Adrenal gland (tissue), 12 donors: ENCODE data around the gene RUNX1. TPM values are rescaled to one million over a fixed set of nuclear protein-coding genes. Genes with fewer than 3 reads are reported as not detected.

Experiments used
- DNase-seq, 7 donors: peaks; one replicate each; pipeline ENCODE4 v3.0.0-alpha.2; 2019 to 2020
- H3K27ac ChIP-seq, 5 donors: fragments of 200-600 bp; sonication (generic) in 4 of 5; 1 replicate in 3 of 5; 2 replicates in 2 of 5; pipeline versions ENCODE4 v1.5.1 to v1.8.0; 2016 to 2020; ENCODE audit warnings: mild to moderate bottlenecking in 1 of 5
- H3K27me3 ChIP-seq: fragments of 200-600 bp; 2 replicates; pipeline ENCODE4 v1.8.0; 2021
- H3K36me3 ChIP-seq, 2 donors: fragments of 200-600 bp; replicated peaks in 1 of 2; 1 replicate in 1 of 2; 2 replicates in 1 of 2; pipeline versions ENCODE4 v1.5.1 to v1.8.0; 2018 to 2022
- H3K4me1 ChIP-seq, 2 donors: fragments of 200-600 bp; replicated peaks in 1 of 2; 1 replicate in 1 of 2; 2 replicates in 1 of 2; pipeline versions ENCODE4 v1.5.1 to v1.8.0; 2018 to 2021
- H3K4me3 ChIP-seq, 4 donors: fragments of 200-600 bp; sonication (generic) in 3 of 4; one replicate each; pipeline ENCODE4 v1.5.1; 2016 to 2018
- H3K9me3 ChIP-seq, 3 donors: fragments of 200-600 bp; sonication (generic) in 1 of 3; replicated peaks in 1 of 3; 1 replicate in 2 of 3; 2 replicates in 1 of 3; pipeline versions ENCODE4 v1.5.1 to v1.8.0; 2016 to 2021
- POLR2A ChIP-seq, 2 donors: fragments of 450-650 bp; IDR thresholded peaks; one replicate each; pipeline ENCODE4 v1.6.1; 2017; ENCODE audit warnings: antibody characterized with exemption in 2 of 2, mild to moderate bottlenecking in 2 of 2, moderate library complexity in 1 of 2
- WGBS, 4 donors: extraction: QIAGEN DNeasy Blood & Tissue Kit in 2 of 4; methylation state at CpG; one replicate each; pipeline versions ENCODE4 v1.1.5 to v1.1.7; 2013 to 2017; 5-methylcytosine and 5-hydroxymethylcytosine counted together
- intact Hi-C, 2 donors: fragments of 100-400 bp; cut with DNase I; formaldehyde crosslinking; loops; one replicate each; pipeline versions ENCODE4 v1.14.1 to v1.15.0; 2022 to 2023
- polyA plus RNA-seq, 3 donors: library from polyadenylated mRNA; stranded (reverse); fragments of 200-250 nt in 2 of 3; fragments of 350-450 nt in 1 of 3; fragmentation: Illumina TruSeq in 1 of 3; extraction: RNeasy Lipid Tissue Mini Kit (QIAGEN cat#74804) in 1 of 3; gene quantifications; one replicate each; pipeline ENCODE4 v1.2.3, GENCODE V29; 2013 to 2014
- total RNA-seq, 9 donors: library from RNA; depleted of rRNA in 4 of 9; stranded (reverse); fragments of >200 nt in 4 of 9; fragments of 120-200 nt in 1 of 9; fragmentation: NEBNext Ultra II Directional in 1 of 9; extraction: Animal tissue kit (Norgen Biotek cat#: 25700) in 1 of 9; gene quantifications; one replicate each; pipeline versions ENCODE4 v1.1.0 to v1.2.4, GENCODE V29; 2013 to 2023
- TF ChIP-seq, protein P1 (sequence below), 6 experiments: fragments of 450-650 bp in 4 of 6; fragments of 200-600 bp in 2 of 6; sonication (generic) in 1 of 6; IDR thresholded peaks; 1 replicate in 5 of 6; 2 replicates in 1 of 6; pipeline versions ENCODE4 v1.5.1 to v1.8.0; 2016 to 2021; ENCODE audit warnings: antibody characterized with exemption in 6 of 6, mild to moderate bottlenecking in 2 of 6, moderate library complexity in 1 of 6
- donor health status: healthy with polysubstance abuse.
- donor health status: Bipolar disorder and iron deficiency.
- donor health status: DM: yes; HTN: yes; CAD: no.
- donor health status: DM: no; HTN: no; CAD: no.
- donor health status: DM: no; HTN: no; CAD: no.
- donor health status: DM: yes; HTN: yes; CAD: no.

RUNX1 gene
- total and polyA plus RNA-seq, 12 donors: 0.83 to 27.2 (median 8.2) TPM

DNA sequence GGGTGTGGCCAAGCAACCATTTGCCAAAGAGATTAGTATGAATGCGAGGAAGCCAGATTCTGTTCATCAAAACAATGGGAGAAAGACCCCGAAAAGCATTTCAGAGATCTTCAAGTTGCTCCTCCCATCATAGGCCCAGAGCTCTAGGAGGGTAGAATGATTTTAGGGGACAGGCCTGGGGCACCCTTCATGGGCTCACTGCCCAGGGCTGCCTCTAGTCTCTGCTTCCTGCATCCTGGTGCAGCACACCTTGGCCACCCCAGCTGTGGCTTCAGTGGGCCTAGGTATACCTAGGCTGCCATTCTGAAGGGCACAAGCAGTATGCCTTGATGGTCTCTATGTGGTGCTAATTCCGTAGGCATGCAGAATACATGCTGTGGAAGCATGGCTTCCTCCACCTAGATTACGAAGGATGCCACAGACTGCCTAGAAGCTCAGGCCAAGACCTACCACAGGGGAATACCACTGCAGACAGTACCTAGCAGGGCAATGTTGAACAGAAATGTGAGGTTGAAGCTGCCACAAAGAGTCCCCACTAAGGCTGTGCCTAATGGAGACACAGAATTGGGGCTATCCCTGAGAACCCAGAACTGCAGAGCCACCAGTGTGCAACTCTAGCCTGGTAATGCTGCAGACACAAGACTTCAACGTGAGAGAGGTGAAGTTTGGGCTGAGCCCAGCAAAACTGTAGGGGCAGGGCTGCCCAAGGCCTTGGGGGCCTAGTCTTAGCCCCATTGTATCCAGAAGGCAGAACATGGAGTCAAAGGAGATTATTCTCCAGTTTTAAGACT, 221.5 kb downstream of the RUNX1 start:
- H3K4me3 ChIP-seq: no peak overlapping the region
- TF ChIP-seq, protein P1, sequence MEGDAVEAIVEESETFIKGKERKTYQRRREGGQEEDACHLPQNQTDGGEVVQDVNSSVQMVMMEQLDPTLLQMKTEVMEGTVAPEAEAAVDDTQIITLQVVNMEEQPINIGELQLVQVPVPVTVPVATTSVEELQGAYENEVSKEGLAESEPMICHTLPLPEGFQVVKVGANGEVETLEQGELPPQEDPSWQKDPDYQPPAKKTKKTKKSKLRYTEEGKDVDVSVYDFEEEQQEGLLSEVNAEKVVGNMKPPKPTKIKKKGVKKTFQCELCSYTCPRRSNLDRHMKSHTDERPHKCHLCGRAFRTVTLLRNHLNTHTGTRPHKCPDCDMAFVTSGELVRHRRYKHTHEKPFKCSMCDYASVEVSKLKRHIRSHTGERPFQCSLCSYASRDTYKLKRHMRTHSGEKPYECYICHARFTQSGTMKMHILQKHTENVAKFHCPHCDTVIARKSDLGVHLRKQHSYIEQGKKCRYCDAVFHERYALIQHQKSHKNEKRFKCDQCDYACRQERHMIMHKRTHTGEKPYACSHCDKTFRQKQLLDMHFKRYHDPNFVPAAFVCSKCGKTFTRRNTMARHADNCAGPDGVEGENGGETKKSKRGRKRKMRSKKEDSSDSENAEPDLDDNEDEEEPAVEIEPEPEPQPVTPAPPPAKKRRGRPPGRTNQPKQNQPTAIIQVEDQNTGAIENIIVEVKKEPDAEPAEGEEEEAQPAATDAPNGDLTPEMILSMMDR (IDR thresholded peaks at IDR 0.05): no peak
- TF ChIP-seq POLR2A (IDR thresholded peaks at IDR 0.05): no peak
- H3K27me3 ChIP-seq: no peaks in the 10 kb centered on the region
- peaks cover 0 to under 1% of the 10 kb centered on the region in 2 donors for H3K36me3 ChIP-seq
- peak overlapping the region in 1 of 5 donors; percentile 61 for H3K27ac ChIP-seq
- DNase-seq: peak in 2 of 7 donors; percentile 13 to 25
- H3K9me3 ChIP-seq: no peaks in the 10 kb centered on the region
- intact Hi-C loops: no loop called here
- peaks cover 0 to 5% of the 10 kb centered on the region in 2 donors for H3K4me1 ChIP-seq
- 85 to 91% (median 88%) methylated on average over 3 to 5 of the region's 5 CpGs for WGBS, 4 donors

DNA sequence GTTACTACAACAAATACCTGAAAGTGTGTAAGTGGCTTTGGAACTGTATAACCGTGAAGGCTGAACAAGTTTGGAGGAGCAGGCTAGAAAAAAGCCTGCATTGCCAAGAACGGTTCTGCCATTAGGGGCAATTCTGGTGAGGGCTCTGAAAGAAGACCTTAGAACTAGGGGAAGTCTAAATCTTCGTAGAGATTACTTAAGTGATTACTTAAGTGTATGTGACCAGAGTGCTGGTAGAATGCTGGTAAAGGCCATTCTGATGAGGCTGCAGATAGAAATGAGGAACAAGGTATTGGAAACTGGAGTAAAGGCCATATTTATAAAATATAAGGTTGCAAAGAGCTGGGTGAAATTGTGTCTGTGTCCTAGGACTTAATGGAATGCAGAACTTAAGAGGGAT, 222.3 kb downstream of the RUNX1 start:
- H3K36me3 ChIP-seq: no peaks in the 10 kb centered on the region
- intact Hi-C loops: no loop called here

DNA sequence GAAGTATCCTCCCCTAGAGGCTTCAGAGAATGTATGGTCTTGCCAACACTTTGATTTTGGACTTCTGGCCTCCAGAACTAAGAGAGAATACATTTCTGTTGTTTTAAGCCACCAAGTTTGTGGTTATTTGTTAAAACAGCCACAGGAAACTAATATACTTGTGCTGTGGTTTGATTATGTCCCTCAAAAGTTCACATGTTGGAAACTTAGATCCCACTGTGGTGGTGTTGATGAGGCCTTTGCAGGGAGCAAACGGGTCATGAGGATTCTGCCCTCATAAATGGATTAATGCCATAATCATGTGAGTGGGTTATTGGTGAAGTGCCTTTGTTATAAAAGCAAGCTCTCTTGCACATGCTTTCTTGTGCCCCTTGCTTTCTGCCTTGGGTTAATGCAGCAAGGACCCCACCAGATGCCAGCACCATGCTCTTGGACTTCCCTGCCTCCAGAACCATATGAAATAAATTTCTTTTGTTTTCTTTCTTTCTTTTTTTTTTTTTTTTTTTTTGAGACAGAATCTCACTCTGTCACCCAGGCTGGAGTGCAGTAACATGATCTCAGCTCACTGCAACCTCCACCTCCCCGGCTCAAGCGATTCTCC, 223.1 kb downstream of the RUNX1 start:
- intact Hi-C loops: no loop called here
- Histone ChIP-seq H3K4me1 (peaks cover 0 to 5% of the 10 kb centered on the region in 2 donors), H3K9me3 (no peaks in the 10 kb centered on the region), H3K27ac (no peak overlapping the region), H3K27me3 (no peaks in the 10 kb centered on the region), H3K4me3 (no peak overlapping the region), H3K36me3 (no peaks in the 10 kb centered on the region)
- TF ChIP-seq, protein P1 (IDR thresholded peaks at IDR 0.05): no peak
- no peak for TF ChIP-seq POLR2A (IDR thresholded peaks at IDR 0.05)
- peak in 2 of 7 donors; percentile 1 to 10 for DNase-seq
- WGBS, 4 donors: 76 to 96% (median 88%) methylated on average over 3 of the region's 3 CpGs

More for the DNA sequence above, 222.3 kb downstream of the RUNX1 start:
- DNase-seq: peak in 2 of 7 donors; percentile 10 to 13
- H3K4me3 ChIP-seq: no peak overlapping the region
- H3K27ac ChIP-seq: peak overlapping the region in 1 of 5 donors; percentile 27
- no peak for TF ChIP-seq POLR2A (IDR thresholded peaks at IDR 0.05)
- TF ChIP-seq, protein P1 (IDR thresholded peaks at IDR 0.05): no peak
- WGBS, 4 donors: 70 to 91% (median 76%) methylated on average over 3 of the region's 3 CpGs
- no peaks in the 10 kb centered on the region for H3K9me3 ChIP-seq
- H3K27me3 ChIP-seq: no peaks in the 10 kb centered on the region
- H3K4me1 ChIP-seq: peaks cover 0 to 5% of the 10 kb centered on the region in 2 donors

DNA sequence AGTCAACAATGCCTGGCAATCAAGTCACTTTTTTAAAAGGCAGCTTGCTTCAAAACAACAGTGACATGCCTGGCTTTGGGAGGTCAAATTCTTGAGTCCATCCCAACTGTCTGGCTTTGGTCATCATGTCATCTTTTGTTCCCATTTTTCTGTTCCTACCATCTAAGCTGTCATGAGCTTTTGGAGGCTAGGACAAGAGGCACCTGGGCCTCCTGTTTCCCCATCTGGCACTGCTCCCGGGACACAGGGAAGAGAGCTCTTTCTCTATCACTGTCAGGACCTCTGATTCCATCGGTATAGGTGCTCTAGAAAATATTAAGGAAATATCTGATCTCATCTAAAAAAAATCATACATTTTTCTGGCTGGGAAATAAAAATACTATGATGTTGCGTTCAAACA, 224.0 kb downstream of the RUNX1 start:
- no peak overlapping the region for H3K4me3 ChIP-seq
- DNase-seq: no peak
- no peaks in the 10 kb centered on the region for H3K9me3 ChIP-seq
- TF ChIP-seq POLR2A (IDR thresholded peaks at IDR 0.05): no peak
- TF ChIP-seq, protein P1 (IDR thresholded peaks at IDR 0.05): no peak
- intact Hi-C loops: no loop called here
- no peaks in the 10 kb centered on the region for H3K36me3 ChIP-seq
- H3K27me3 ChIP-seq: no peaks in the 10 kb centered on the region
- no peak overlapping the region for H3K27ac ChIP-seq
- 87 to 98% (median 93%) methylated on average over 3 of the region's 3 CpGs for WGBS, 4 donors
- H3K4me1 ChIP-seq: peaks cover 0 to 5% of the 10 kb centered on the region in 2 donors
